Right lobe of liver (tissue), 4 donors: Measurements from ENCODE around the gene TBCEL.

Source experiments
- CTCF ChIP-seq, 4 donors: fragments of 200-600 bp in 3 of 4; fragments of 450-650 bp in 1 of 4; IDR thresholded peaks; one replicate each; pipeline versions ENCODE4 v1.5.1 to v1.8.0; 2016 to 2022; ENCODE audit warnings: antibody characterized with exemption in 4 of 4, mild to moderate bottlenecking in 2 of 4
- POLR2A ChIP-seq: fragments of 450-650 bp; IDR thresholded peaks from one replicate; pipeline ENCODE4 v1.6.1; 2017; ENCODE audit warnings: antibody characterized with exemption, mild to moderate bottlenecking
- donor health status: DM: no; HTN: no; CAD: no.
- donor health status: DM: no; HTN: no; CAD: no.
- donor health status: DM: no; HTN: yes; CAD: no.

DNA sequence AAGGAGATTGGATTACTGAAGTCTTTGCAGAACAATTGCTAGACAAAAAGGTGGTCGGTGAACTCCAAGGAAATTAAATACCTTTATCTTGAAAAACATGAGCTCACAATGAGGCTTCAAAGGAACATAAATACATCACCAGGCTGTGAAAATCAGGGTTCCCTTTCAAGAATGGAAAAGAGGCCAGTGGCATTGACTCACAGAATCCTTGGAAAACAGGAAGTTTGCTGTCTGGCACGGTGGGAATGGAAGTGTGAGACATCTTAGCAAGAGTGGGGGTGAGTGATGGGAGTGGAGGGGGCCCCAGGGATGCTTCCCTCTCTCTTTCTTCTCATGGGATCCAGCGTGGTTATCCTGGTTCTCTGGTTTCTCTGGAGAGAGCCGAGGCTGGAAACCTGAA, 48.9 kb upstream of the TBCEL start:
- TF ChIP-seq CTCF (IDR thresholded peaks at IDR 0.05) (no peak), POLR2A (no peak)
